AG10803 (cell line): ENCODE data around the gene MPV17L2.

Source experiments
- DNase-seq: peaks from one replicate; pipeline ENCODE4 v3.0.0; 2010; ENCODE audit warnings: low read depth
- H3K4me3 ChIP-seq: 2 replicates; pipeline ENCODE4 v1.5.1; 2011; ENCODE audit warnings: mild to moderate bottlenecking, low read length, control low read depth
- CTCF ChIP-seq: conservative IDR thresholded peaks from 2 replicates; pipeline ENCODE4 v1.5.1; 2011; ENCODE audit warnings: mild to moderate bottlenecking, low read length, control low read depth, inconsistent platforms

The MPV17L2 gene

GRCh38 chr19:18192673-18193387 is at the start of gene MPV17L2:
MPV17L2 (plus strand) TSS chr19:18193218; CDS start chr19:18193282, 64 bp downstream.
- peak within 1 kb of the TSS; percentile 78 for H3K4me3 ChIP-seq
- no peak for TF ChIP-seq CTCF
- peak; percentile 100 for DNase-seq

- TF ChIP-seq CTCF, result no peak
- no peak overlapping the region for H3K4me3 ChIP-seq
- no peak for DNase-seq
Observed at GRCh38 chr19:18143902-18144301, 49.1 kb upstream of the MPV17L2 start.

GRCh38 chr19:18144361-18144760 is 48.7 kb upstream of the MPV17L2 start:
- no peak for DNase-seq
- H3K4me3 ChIP-seq, result no peak overlapping the region
- no peak for TF ChIP-seq CTCF

- no peak overlapping the region for H3K4me3 ChIP-seq
- no peak for TF ChIP-seq CTCF
- DNase-seq, result no peak
Observed at GRCh38 chr19:18144906-18145305, 48.1 kb upstream of the MPV17L2 start.

- no peak for TF ChIP-seq CTCF
- no peak for DNase-seq
- H3K4me3 ChIP-seq, result no peak overlapping the region
Observed at GRCh38 chr19:18145391-18145999, 47.5 kb upstream of the MPV17L2 start.

GRCh38 chr19:18147396-18147795 is 45.6 kb upstream of the MPV17L2 start:
- no peak for DNase-seq
- no peak for TF ChIP-seq CTCF
- H3K4me3 ChIP-seq, result no peak overlapping the region

GRCh38 chr19:18149596-18149975 is 43.4 kb upstream of the MPV17L2 start:
- H3K4me3 ChIP-seq, result no peak overlapping the region
- DNase-seq, result no peak
- no peak for TF ChIP-seq CTCF
